GM19452 (cell line): ENCODE data around the gene ABHD2.
A peak's percentile ranks its signal among the peaks of the same experiment; 100 is the strongest.
"Not testable (repeated sequence)": the region's sequence is repeated elsewhere in the genome, so short reads cannot be mapped to it uniquely, and the experiment has no call there.

Experiments
- ATAC-seq: cut with Tn5 transposase; IDR thresholded peaks from one replicate; pipeline ENCODE4 v1.9.1; 2021; ENCODE audit not compliant: unreplicated experiment

Gene ABHD2

GRCh38 chr15:89075101-89075640, 13.1 kb upstream of the ABHD2 start:
- ATAC-seq: no peak

- no peak for ATAC-seq
These were observed 12.4 kb upstream of the ABHD2 start for GRCh38 chr15:89075846-89076245.

- ATAC-seq: no peak
These were observed 10.5 kb upstream of the ABHD2 start for GRCh38 chr15:89077750-89078149.

- no peak for ATAC-seq
These were observed 9.1 kb upstream of the ABHD2 start for GRCh38 chr15:89078851-89079810.

- no peak for ATAC-seq
These were observed 6.4 kb upstream of the ABHD2 start for GRCh38 chr15:89081878-89082277.

GRCh38 chr15:89083246-89083645, 5.0 kb upstream of the ABHD2 start:
- no peak for ATAC-seq

GRCh38 chr15:89085289-89085926, 2.8 kb upstream of the ABHD2 start:
- no peak for ATAC-seq

GRCh38 chr15:89085933-89086332, 2.3 kb upstream of the ABHD2 start:
- not testable (repeated sequence) for ATAC-seq

- ATAC-seq: not testable (repeated sequence)
These were observed 1.9 kb upstream of the ABHD2 start for GRCh38 chr15:89086390-89086789.

- no peak for ATAC-seq
These were observed 961 bp upstream of the ABHD2 start for GRCh38 chr15:89087161-89087829.

GRCh38 chr15:89088605-89089315, 504 bp downstream of the ABHD2 start:
- peak; percentile 2 for ATAC-seq

- ATAC-seq: no peak
These were observed 1.3 kb downstream of the ABHD2 start for GRCh38 chr15:89089316-89090230.

GRCh38 chr15:89090791-89091626, 2.8 kb downstream of the ABHD2 start:
- ATAC-seq: no peak

- ATAC-seq: no peak
These were observed 3.5 kb downstream of the ABHD2 start for GRCh38 chr15:89091627-89092220.

GRCh38 chr15:89093509-89093908, 5.3 kb downstream of the ABHD2 start:
- ATAC-seq: no peak

- ATAC-seq: no peak
These were observed 6.8 kb downstream of the ABHD2 start for GRCh38 chr15:89095073-89095472.

GRCh38 chr15:89095556-89095955, 7.3 kb downstream of the ABHD2 start:
- ATAC-seq: no peak

GRCh38 chr15:89096664-89097063, 8.4 kb downstream of the ABHD2 start:
- no peak for ATAC-seq
